ENCODE data around the gene ZDHHC12. TPM values are rescaled to one million over a fixed set of nuclear protein-coding genes. Genes with fewer than 3 reads are reported as not detected.

The ZDHHC12 gene
- 10 to 100 TPM; 26.1 to 37.1 (median 28.6) TPM for total RNA-seq
- total RNA-seq (2013), result 18.7 TPM

GRCh38 chr9:128723866-128724743 lies at the start of gene ZDHHC12:
Gene ZDHHC12, minus strand, starts transcription at chr9:128724127. Its CDS starts 34 bp downstream, at chr9:128724093.
- peak within 1 kb of the TSS; percentile 86 to 94 for H3K27ac Mint-ChIP-seq
- WGBS (ENCODE audit: insufficient coverage), result 1% methylated on average over 68 of the region's 68 CpGs
- H3K27me3 Mint-ChIP-seq (ENCODE audit: low read depth in 2 of 2), result no peaks in the 10 kb centered on the region
- Histone ChIP-seq H3K36me3 (ENCODE audit: control insufficient read depth, insufficient read depth, low read length) (peaks cover 9% of the 10 kb centered on the region), H3K9me3 (ENCODE audit: control insufficient read depth, insufficient read depth, low read length) (no peaks in the 10 kb centered on the region), H3K4me3 (ENCODE audit: low read length) (peak within 1 kb of the TSS; percentile 75), H3K27me3 (ENCODE audit: control insufficient read depth, insufficient read depth, low read length) (no peaks in the 10 kb centered on the region), H3K4me1 (ENCODE audit: control insufficient read depth, insufficient read depth, low read length) (peaks cover 25% of the 10 kb centered on the region), H3K27ac (ENCODE audit: low read length) (peak within 1 kb of the TSS; percentile 78)
- DNase-seq (peak; percentile 97 to 99), ATAC-seq (peak; percentile 95 to 99 (median 96))
- no peaks in the 10 kb centered on the region for H3K9me3 Mint-ChIP-seq
- TF ChIP-seq CTCF (IDR thresholded peaks at IDR 0.05), result no peak
- intact Hi-C loops (cut with micrococcal nuclease), result loop anchor here (1.0 to 5.0 kb wide), 4 partner anchors 35 to 95 kb away; partner anchors contain the start of genes DYNC2I2, ENDOG, SET and ZER1
- peaks cover 26 to 35% of the 10 kb centered on the region in 2 donors for H3K4me1 Mint-ChIP-seq
- peak within 1 kb of the TSS; percentile 93 for H3K4me3 Mint-ChIP-seq
- H3K36me3 Mint-ChIP-seq, result no peaks in the 10 kb centered on the region

- TF ChIP-seq CTCF (IDR thresholded peaks at IDR 0.05), result no peak
- H3K27ac ChIP-seq (ENCODE audit: low read length), result no peak overlapping the region
- Mint-ChIP-seq H3K4me1 (peaks cover 28% of the 10 kb centered on the region in 2 donors), H3K4me3 (peak overlapping the region; percentile 97), H3K36me3 (no peaks in the 10 kb centered on the region), H3K27me3 (ENCODE audit: low read depth in 2 of 2) (peaks cover 0 to 5% of the 10 kb centered on the region in 2 donors), H3K27ac (peak overlapping the region; percentile 92 to 99), H3K9me3 (peaks cover 0 to 5% of the 10 kb centered on the region in 2 donors)
- peaks cover 6% of the 10 kb centered on the region for H3K9me3 ChIP-seq (ENCODE audit: control insufficient read depth, insufficient read depth, low read length)
- no peak for ATAC-seq
- H3K27me3 ChIP-seq (ENCODE audit: control insufficient read depth, insufficient read depth, low read length), result no peaks in the 10 kb centered on the region
- H3K4me1 ChIP-seq (ENCODE audit: control insufficient read depth, insufficient read depth, low read length), result peaks cover 25% of the 10 kb centered on the region
- no peak overlapping the region for H3K4me3 ChIP-seq (ENCODE audit: low read length)
- no peak for DNase-seq
- intact Hi-C loops (cut with micrococcal nuclease), result loop anchor here (5.0 kb wide), 1 partner anchor 51 kb away; the partner anchor contains the start of gene ZDHHC12
- H3K36me3 ChIP-seq (ENCODE audit: control insufficient read depth, insufficient read depth, low read length), result no peaks in the 10 kb centered on the region
- WGBS (ENCODE audit: insufficient coverage), result 88% methylated on average over 5 of the region's 5 CpGs
These were observed 49.1 kb upstream of the ZDHHC12 start for GRCh38 chr9:128773049-128773448.

GRCh38 chr9:128771745-128772519 lies 48.0 kb upstream of the ZDHHC12 start, which contains the start of gene ZER1:
Gene ZER1, minus strand, starts transcription at chr9:128771927. Its CDS starts 16,362 bp downstream, at chr9:128755565.
- no peaks in the 10 kb centered on the region for H3K27me3 ChIP-seq (ENCODE audit: control insufficient read depth, insufficient read depth, low read length)
- peaks cover 25% of the 10 kb centered on the region for H3K4me1 ChIP-seq (ENCODE audit: control insufficient read depth, insufficient read depth, low read length)
- Mint-ChIP-seq H3K4me1 (peaks cover 28 to 34% of the 10 kb centered on the region in 2 donors), H3K36me3 (no peaks in the 10 kb centered on the region), H3K4me3 (peak within 1 kb of the TSS; percentile 97), H3K27ac (peak within 1 kb of the TSS; percentile 92 to 99), H3K9me3 (peaks cover 0 to 5% of the 10 kb centered on the region in 2 donors), H3K27me3 (ENCODE audit: low read depth in 2 of 2) (peaks cover 0 to 5% of the 10 kb centered on the region in 2 donors)
- WGBS (ENCODE audit: insufficient coverage), result 3% methylated on average over 72 of the region's 72 CpGs
- no peak for TF ChIP-seq CTCF (IDR thresholded peaks at IDR 0.05)
- H3K9me3 ChIP-seq (ENCODE audit: control insufficient read depth, insufficient read depth, low read length), result peaks cover 6% of the 10 kb centered on the region
- peak within 1 kb of the TSS; percentile 95 for H3K27ac ChIP-seq (ENCODE audit: low read length)
- no peaks in the 10 kb centered on the region for H3K36me3 ChIP-seq (ENCODE audit: control insufficient read depth, insufficient read depth, low read length)
- ATAC-seq, result peak; percentile 90 to 97 (median 93)
- peak within 1 kb of the TSS; percentile 99 for H3K4me3 ChIP-seq (ENCODE audit: low read length)
- DNase-seq, result peak; percentile 95 to 96
- intact Hi-C loops (cut with micrococcal nuclease), result loop anchor here (1.0 to 5.0 kb wide), 2 partner anchors 15 to 50 kb away; partner anchors contain the start of genes TBC1D13 and ZDHHC12
